ENCODE data around the gene ADGRB2. TPM values are rescaled to one million over a fixed set of nuclear protein-coding genes. Genes with fewer than 3 reads are reported as not detected.

Gene ADGRB2
- 12.1 TPM for polyA plus RNA-seq (ENCODE audit: insufficient read length)
- long read RNA-seq, donor 1, result 0 reads
- long read RNA-seq, donor 2, result 0 reads
- long read RNA-seq, donor 3, partial matches to known transcripts, result 5 of 5 reads
- long read RNA-seq, donor 3, other reads (novel, unspliced or antisense), result 0 of 5 reads
- long read RNA-seq, donor 4, result 0 reads
- long read RNA-seq, donor 5, result 0 reads
- long read RNA-seq, donor 6, partial matches to known transcripts, result 6 of 6 reads
- long read RNA-seq, donor 6, other reads (novel, unspliced or antisense), result 0 of 6 reads
- long read RNA-seq, donor 7, result 0 reads
- long read RNA-seq, donor 8, result 0 reads

GRCh38 chr1:31764312-31765040 is at the start of gene ADGRB2:
TSS of gene ADGRB2 (minus strand) at chr1:31764340. CDS start at chr1:31757221, 7,119 bp downstream.
- DNase-seq, result no peak

- no peak for DNase-seq
These were observed 48.2 kb upstream of the ADGRB2 start for GRCh38 chr1:31812158-31812829.

- DNase-seq, result peak; percentile 59
These were observed 47.5 kb upstream of the ADGRB2 start for GRCh38 chr1:31811605-31812004.

GRCh38 chr1:31809698-31810097 is 45.6 kb upstream of the ADGRB2 start:
- no peak for DNase-seq

GRCh38 chr1:31807273-31808048 is 43.3 kb upstream of the ADGRB2 start:
- DNase-seq, result no peak

GRCh38 chr1:31805318-31805717 is 41.2 kb upstream of the ADGRB2 start:
- DNase-seq, result no peak

GRCh38 chr1:31804098-31804497 is 40.0 kb upstream of the ADGRB2 start:
- DNase-seq, result no peak

- no peak for DNase-seq
These were observed 39.5 kb upstream of the ADGRB2 start for GRCh38 chr1:31803610-31804009.

- no peak for DNase-seq
These were observed 38.3 kb upstream of the ADGRB2 start for GRCh38 chr1:31802190-31803150.

- no peak for DNase-seq
These were observed 37.3 kb upstream of the ADGRB2 start for GRCh38 chr1:31801458-31801857.

- DNase-seq, result no peak
These were observed 36.5 kb upstream of the ADGRB2 start for GRCh38 chr1:31800674-31800967.

- DNase-seq, result no peak
These were observed 35.9 kb upstream of the ADGRB2 start for GRCh38 chr1:31799895-31800673.

- no peak for DNase-seq
These were observed 35.2 kb upstream of the ADGRB2 start for GRCh38 chr1:31799196-31799894.

GRCh38 chr1:31798433-31799195 is 34.5 kb upstream of the ADGRB2 start:
- DNase-seq, result no peak

GRCh38 chr1:31798086-31798432 is 33.9 kb upstream of the ADGRB2 start:
- DNase-seq, result no peak

- no peak for DNase-seq
These were observed 33.1 kb upstream of the ADGRB2 start for GRCh38 chr1:31797216-31797615.

GRCh38 chr1:31796707-31797106 is 32.6 kb upstream of the ADGRB2 start:
- DNase-seq, result no peak

- DNase-seq, result no peak
These were observed 31.9 kb upstream of the ADGRB2 start for GRCh38 chr1:31795801-31796621.
